SK-N-SH (cell line): Measurements from ENCODE around the gene RBBP8NL. TPM values are rescaled to one million over a fixed set of nuclear protein-coding genes. Genes with fewer than 3 reads are reported as not detected.

Source experiments
- CTCF ChIA-PET: fragments of 300-600, 350-600 bp; formaldehyde crosslinking; extraction: SDS; loops from one replicate; lab custom pipeline; 2021; lab: Yijun Ruan, JAX
- POLR2A ChIA-PET: fragments of 350-600 bp; sonication (Branson Sonifier 250); formaldehyde crosslinking; extraction: SDS; loops from one replicate; lab custom pipeline; 2020; ENCODE audit warnings: antibody characterized with exemption, inconsistent platforms; lab: Yijun Ruan, JAX
- DNase-seq: peaks from one replicate; pipeline ENCODE4 v3.0.0; 2012
- H2AFZ ChIP-seq: fragments of 200-600 bp; sonication (generic); 2 replicates; pipeline ENCODE4 v1.8.1; 2016; ENCODE audit warnings: antibody characterized with exemption, mild to moderate bottlenecking, low read depth
- H3F3A ChIP-seq: fragments of 200-600 bp; sonication (generic); replicated peaks from 2 replicates; pipeline ENCODE3; 2016; ENCODE audit warnings: antibody characterized with exemption, mild to moderate bottlenecking; ENCODE audit not compliant: insufficient read depth
- H3K27ac ChIP-seq, 2 experiments: fragments of 200-500 bp in 1 of 2; fragments of 200-600 bp in 1 of 2; sonication (Bioruptor generic) in 1 of 2; sonication (generic), shearing (Covaris generic) in 1 of 2; 2 replicates each; pipeline versions ENCODE4 v1.5.1 to v1.6.1; 2014 to 2016; ENCODE audit warnings: low read depth in 2 of 2, inconsistent platforms in 1 of 2, low read length in 1 of 2, mild to moderate bottlenecking in 1 of 2, mixed read lengths in 1 of 2
- H3K27me3 ChIP-seq: fragments of 200-600 bp; sonication (generic), shearing (Covaris generic); 2 replicates; pipeline ENCODE4 v1.6.1; 2016; ENCODE audit warnings: mixed run types; ENCODE audit not compliant: insufficient read depth
- H3K36me3 ChIP-seq, 2 experiments: fragments of 200-500 bp in 1 of 2; fragments of 200-600 bp in 1 of 2; sonication (Bioruptor generic) in 1 of 2; sonication (generic) in 1 of 2; replicated peaks in 1 of 2; 2 replicates each; pipeline versions ENCODE3 to v1.5.1; 2014 to 2016; ENCODE audit warnings: low read length in 1 of 2, mild to moderate bottlenecking in 1 of 2; ENCODE audit not compliant: insufficient read depth in 2 of 2, control insufficient read depth in 1 of 2
- H3K4me1 ChIP-seq, 2 experiments: fragments of 200-500 bp in 1 of 2; fragments of 200-600 bp in 1 of 2; sonication (Bioruptor generic) in 1 of 2; sonication (generic), shearing (Covaris generic) in 1 of 2; 2 replicates each; pipeline versions ENCODE4 v1.5.1 to v1.6.1; 2014 to 2016; ENCODE audit warnings: low read depth in 1 of 2, low read length in 1 of 2, mixed run types in 1 of 2; ENCODE audit not compliant: insufficient read depth in 2 of 2, control insufficient read depth in 1 of 2
- H3K4me2 ChIP-seq: fragments of 200-600 bp; sonication (generic), shearing (Covaris generic); 2 replicates; pipeline ENCODE4 v1.6.1; 2017; ENCODE audit warnings: mixed run types
- H3K4me3 ChIP-seq, 2 experiments: fragments of 200-500 bp in 1 of 2; fragments of 200-600 bp in 1 of 2; sonication (Bioruptor generic) in 1 of 2; sonication (generic), shearing (Covaris generic) in 1 of 2; 2 replicates each; pipeline versions ENCODE4 v1.5.1 to v1.8.1; 2014 to 2016; ENCODE audit warnings: low read depth in 2 of 2, inconsistent platforms in 1 of 2, low read length in 1 of 2, mild to moderate bottlenecking in 1 of 2, mixed read lengths in 1 of 2, moderate library complexity in 1 of 2
- H3K79me2 ChIP-seq: fragments of 200-600 bp; sonication (generic); 2 replicates; pipeline ENCODE4 v1.8.1; 2017; ENCODE audit warnings: mild to moderate bottlenecking; ENCODE audit not compliant: insufficient read depth
- H3K9ac ChIP-seq: fragments of 200-600 bp; sonication (generic); 2 replicates; pipeline ENCODE4 v1.6.1; 2017; ENCODE audit warnings: mixed run types
- H3K9me2 ChIP-seq: fragments of 200-600 bp; sonication (generic); 2 replicates; pipeline ENCODE4 v1.6.1; 2017; ENCODE audit warnings: mixed run types
- H3K9me3 ChIP-seq: fragments of 200-600 bp; sonication (generic); 2 replicates; pipeline ENCODE4 v1.6.1; 2017; ENCODE audit warnings: mixed run types, mild to moderate bottlenecking, moderate library complexity
- H4K20me1 ChIP-seq: fragments of 200-600 bp; sonication (generic); 2 replicates; pipeline ENCODE4 v1.6.1; 2017; ENCODE audit warnings: mild to moderate bottlenecking, mixed run types; ENCODE audit not compliant: insufficient read depth
- CHD2 ChIP-seq: fragments of 150-350 bp; IDR thresholded peaks from 2 replicates; pipeline ENCODE4 v1.6.1; 2018; ENCODE audit warnings: low read length; ENCODE audit not compliant: partially characterized antibody
- ELF1 ChIP-seq: IDR thresholded peaks from 2 replicates; pipeline ENCODE4 v1.4.0; 2012
- EZH2phosphoT487 ChIP-seq: fragments of 200-600 bp; sonication (generic); IDR thresholded peaks from 2 replicates; pipeline ENCODE4 v1.6.1; 2017; ENCODE audit warnings: low read depth, mixed run types, mild to moderate bottlenecking, antibody characterized with exemption, moderate library complexity, borderline replicate concordance
- FOSL2 ChIP-seq: IDR thresholded peaks from 2 replicates; pipeline ENCODE4 v1.4.0; 2012; ENCODE audit warnings: low read depth, mild to moderate bottlenecking, moderate library complexity, borderline replicate concordance
- FOXJ3 ChIP-seq: sonication (generic); formaldehyde crosslinking; IDR thresholded peaks from 2 replicates; pipeline ENCODE4 v1.5.1; 2020; ENCODE audit warnings: mild to moderate bottlenecking, missing genetic modification reagents
- FOXM1 ChIP-seq: IDR thresholded peaks from 2 replicates; pipeline ENCODE4 v1.4.0; 2012; ENCODE audit warnings: low read depth, mild to moderate bottlenecking
- MEF2A ChIP-seq: IDR thresholded peaks from 2 replicates; pipeline ENCODE4 v1.4.0; 2012; ENCODE audit warnings: low read depth, borderline replicate concordance
- POLR2AphosphoS5 ChIP-seq: IDR thresholded peaks from 2 replicates; pipeline ENCODE4 v1.6.1; 2012; ENCODE audit warnings: low read depth, low read length
- RAD21 ChIP-seq: IDR thresholded peaks from 2 replicates; pipeline ENCODE4 v1.6.1; 2012; ENCODE audit warnings: mild to moderate bottlenecking, low read length
- RCOR1 ChIP-seq: fragments of 150-350 bp; IDR thresholded peaks from 2 replicates; pipeline ENCODE4 v1.6.1; 2017; ENCODE audit warnings: antibody characterized with exemption, low read length
- REST ChIP-seq: IDR thresholded peaks from 2 replicates; pipeline ENCODE4 v1.6.1; 2012; ENCODE audit warnings: mild to moderate bottlenecking, low read depth, low read length, moderate library complexity
- TCF12 ChIP-seq: IDR thresholded peaks from 2 replicates; pipeline ENCODE4 v1.4.0; 2012
- TEAD4 ChIP-seq: IDR thresholded peaks from 2 replicates; pipeline ENCODE4 v1.4.0; 2012; ENCODE audit warnings: mild to moderate bottlenecking, borderline replicate concordance; ENCODE audit not compliant: insufficient read depth
- WGBS: methylation state at CpG from one replicate; pipeline ENCODE4 v1.1.6; 2017; ENCODE audit warnings: low lambda C conversion rate; 5-methylcytosine and 5-hydroxymethylcytosine counted together
- polyA plus RNA-seq, 3 experiments: library from polyadenylated mRNA; depleted of rRNA; stranded (reverse); fragments of >200 nt; gene quantifications; 2 replicates each; pipeline ENCODE4 v1.2.3, GENCODE V29; 2012

RBBP8NL gene
- polyA plus RNA-seq, 1 of the 3 experiments (the other 2 are of a cell fraction) = not detected

- Histone ChIP-seq H3K9ac (no peak overlapping the region), H3K4me1 (no peaks in the 10 kb centered on the region; a peak in 1 of 4 replicates), H3K9me3 (no peaks in the 10 kb centered on the region), H3K27me3 (no peaks in the 10 kb centered on the region), H2AFZ (no peak overlapping the region), H3F3A (no peaks in the 10 kb centered on the region), H3K36me3 (no peaks in the 10 kb centered on the region), H3K27ac (no peak overlapping the region), H3K79me2 (no peaks in the 10 kb centered on the region)
- POLR2A ChIA-PET = no interaction called here
- DNase-seq = no peak
- 77% methylated on average over 22 of the region's 25 CpGs for WGBS
- TF ChIP-seq REST (no peak), FOXJ3 (CRISPR knock-in tag) (no peak), RCOR1 (no peak), TCF12 (no peak), MEF2A (no peak), FOXM1 (no peak)
- TF ChIP-seq, all 33 proteins: peak for 0
- Histone ChIP-seq H4K20me1 (no peaks in the 10 kb centered on the region), H3K9me2 (no peaks in the 10 kb centered on the region), H3K4me2 (no peak overlapping the region), H3K4me3 (no peak overlapping the region)
- CTCF ChIA-PET = interaction anchor here (1.2 to 1.5 kb wide), 2 partner anchors 53 to 153 kb away, joined by 3 to 4 read pairs; no protein-coding TSS in a partner anchor
Observed at GRCh38 chr20:62463651-62464424, 36.5 kb upstream of the RBBP8NL start.

- no peak overlapping the region for H3K4me2 ChIP-seq
- TF ChIP-seq EZH2phosphoT487 (no peak), ELF1 (no peak), POLR2AphosphoS5 (no peak), TEAD4 (no peak), RAD21 (no peak), FOSL2 (no peak), CHD2 (no peak)
- no peaks in the 10 kb centered on the region; a peak in 1 of 4 replicates for H3K4me1 ChIP-seq
- H2AFZ ChIP-seq = no peak overlapping the region
- ChIA-PET CTCF (no interaction called here), POLR2A (no interaction called here)
- no peaks in the 10 kb centered on the region for H3K79me2 ChIP-seq
- no peak for DNase-seq
- H3K4me3 ChIP-seq = no peak overlapping the region
- H3K27ac ChIP-seq = no peak overlapping the region
- 35% methylated on average over 11 of the region's 15 CpGs for WGBS
- H3K9me2 ChIP-seq = no peaks in the 10 kb centered on the region
- H4K20me1 ChIP-seq = no peaks in the 10 kb centered on the region
- H3K9ac ChIP-seq = no peak overlapping the region
- H3K27me3 ChIP-seq = no peaks in the 10 kb centered on the region
- no peaks in the 10 kb centered on the region for H3F3A ChIP-seq
- H3K36me3 ChIP-seq = no peaks in the 10 kb centered on the region
- no peaks in the 10 kb centered on the region for H3K9me3 ChIP-seq
Observed at GRCh38 chr20:62462976-62463592, 35.7 kb upstream of the RBBP8NL start.
